NCI-H526 (cell line): ENCODE results near the gene BTBD19.
A peak's percentile ranks its signal among the peaks of the same experiment; 100 is the strongest.
"Not testable (repeated sequence)": the region's sequence is repeated elsewhere in the genome, so short reads cannot be mapped to it uniquely, and the experiment has no call there.

Experiments
- DNase-seq, 2 experiments: peaks; one replicate each; lab custom pipeline; 2025; lab: John Stamatoyannopoulos, UW

The BTBD19 gene

GRCh38 chr1:44808938-44809917 lies 905 bp downstream of the BTBD19 start:
- no peak for DNase-seq

- DNase-seq = no peak
Measured at GRCh38 chr1:44810101-44810761, 1.9 kb downstream of the BTBD19 start.

- not testable (repeated sequence) for DNase-seq
Measured at GRCh38 chr1:44810762-44811105, 2.4 kb downstream of the BTBD19 start.

GRCh38 chr1:44811234-44811633 lies 2.9 kb downstream of the BTBD19 start:
- no peak for DNase-seq

- peak in 1 of 2 experiments; percentile 57 for DNase-seq
Measured at GRCh38 chr1:44812822-44813543, 4.7 kb downstream of the BTBD19 start.

GRCh38 chr1:44815926-44816325 lies 7.6 kb downstream of the BTBD19 start:
- not testable (repeated sequence) for DNase-seq

GRCh38 chr1:44817307-44817706 lies 9.0 kb downstream of the BTBD19 start:
- DNase-seq = no peak

GRCh38 chr1:44817771-44818495 lies 9.6 kb downstream of the BTBD19 start:
- no peak for DNase-seq

GRCh38 chr1:44819196-44819607 lies 10.9 kb downstream of the BTBD19 start:
- DNase-seq = no peak

- peak; percentile 98 to 99 for DNase-seq
Measured at GRCh38 chr1:44819608-44820327, 11.4 kb downstream of the BTBD19 start.

GRCh38 chr1:44820328-44821239 lies 12.3 kb downstream of the BTBD19 start:
- DNase-seq = no peak

GRCh38 chr1:44821240-44821715 lies 13.0 kb downstream of the BTBD19 start:
- DNase-seq = no peak

- DNase-seq = no peak
Measured at GRCh38 chr1:44822131-44822701, 13.9 kb downstream of the BTBD19 start.

- DNase-seq = no peak
Measured at GRCh38 chr1:44822981-44823451, 14.7 kb downstream of the BTBD19 start.

GRCh38 chr1:44824392-44824791 lies 16.1 kb downstream of the BTBD19 start:
- not testable (repeated sequence) for DNase-seq

- DNase-seq = no peak
Measured at GRCh38 chr1:44826375-44827196, 18.3 kb downstream of the BTBD19 start.

- peak in 1 of 2 experiments; percentile 49 for DNase-seq
Measured at GRCh38 chr1:44827197-44828002, 19.1 kb downstream of the BTBD19 start.
